Mucosa of stomach (tissue), 1 donor: Measurements from ENCODE around the gene DDX27.
"Not testable (repeated sequence)": the region's sequence is repeated elsewhere in the genome, so short reads cannot be mapped to it uniquely, and the experiment has no call there.

ENCODE experiments used
- H3K27me3 ChIP-seq: one replicate; pipeline ENCODE4 v1.7.0; 2013; ENCODE audit warnings: mild to moderate bottlenecking, low read length; ENCODE audit not compliant: control insufficient read depth, insufficient read depth
- H3K36me3 ChIP-seq: one replicate; pipeline ENCODE4 v1.7.0; 2013; ENCODE audit warnings: low read length; ENCODE audit not compliant: control insufficient read depth, insufficient read depth
- H3K4me1 ChIP-seq: one replicate; pipeline ENCODE4 v1.7.0; 2013; ENCODE audit warnings: mild to moderate bottlenecking, low read length; ENCODE audit not compliant: control insufficient read depth, insufficient read depth
- H3K4me3 ChIP-seq: one replicate; pipeline ENCODE4 v1.7.0; 2013; ENCODE audit warnings: low read length
- H3K9ac ChIP-seq: one replicate; pipeline ENCODE4 v1.7.0; 2013; ENCODE audit warnings: mild to moderate bottlenecking, low read length, moderate library complexity
- H3K9me3 ChIP-seq: one replicate; pipeline ENCODE4 v1.7.0; 2013; ENCODE audit warnings: mild to moderate bottlenecking, low read length, moderate library complexity; ENCODE audit not compliant: control insufficient read depth
- donor health status: Pancreatic carcinoma.

The DDX27 gene

DNA sequence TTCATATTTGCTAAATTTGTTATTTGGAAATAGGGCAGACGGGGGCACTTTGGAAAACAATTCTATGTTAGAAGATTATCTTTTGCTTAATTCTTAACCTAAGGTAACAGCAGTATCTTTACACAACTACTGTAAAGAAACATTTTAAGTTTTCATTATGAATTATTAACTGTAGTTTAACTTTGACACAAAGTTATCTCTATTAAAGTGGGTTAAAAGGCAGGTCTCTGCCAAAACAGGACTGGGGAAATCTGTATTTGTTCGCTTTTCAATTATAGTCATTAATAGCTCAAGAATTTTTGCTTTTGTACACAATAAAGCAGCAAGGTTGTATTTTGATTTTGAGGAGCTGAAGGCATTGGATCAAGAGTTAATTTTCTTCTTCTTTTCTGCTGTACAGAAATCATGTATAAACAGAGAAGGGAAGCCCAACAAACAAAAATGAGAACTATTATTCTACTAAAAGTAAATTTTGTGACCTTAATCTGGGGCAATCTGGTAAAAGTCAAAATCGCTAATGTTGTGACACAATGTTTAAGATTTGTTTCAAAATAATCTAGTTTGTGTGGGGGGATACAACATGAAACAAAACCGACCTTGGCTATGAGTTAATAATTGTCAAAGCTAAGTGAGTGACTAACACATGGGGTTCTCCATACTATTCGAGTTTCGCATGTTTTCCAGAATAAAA, 34.0 kb upstream of the DDX27 start:
- Histone ChIP-seq H3K4me1 (peaks cover 32% of the 10 kb centered on the region), H3K27me3 (no peaks in the 10 kb centered on the region), H3K36me3 (no peaks in the 10 kb centered on the region), H3K9me3 (no peaks in the 10 kb centered on the region), H3K4me3 (no peak overlapping the region), H3K9ac (peak overlapping the region; percentile 24)

DNA sequence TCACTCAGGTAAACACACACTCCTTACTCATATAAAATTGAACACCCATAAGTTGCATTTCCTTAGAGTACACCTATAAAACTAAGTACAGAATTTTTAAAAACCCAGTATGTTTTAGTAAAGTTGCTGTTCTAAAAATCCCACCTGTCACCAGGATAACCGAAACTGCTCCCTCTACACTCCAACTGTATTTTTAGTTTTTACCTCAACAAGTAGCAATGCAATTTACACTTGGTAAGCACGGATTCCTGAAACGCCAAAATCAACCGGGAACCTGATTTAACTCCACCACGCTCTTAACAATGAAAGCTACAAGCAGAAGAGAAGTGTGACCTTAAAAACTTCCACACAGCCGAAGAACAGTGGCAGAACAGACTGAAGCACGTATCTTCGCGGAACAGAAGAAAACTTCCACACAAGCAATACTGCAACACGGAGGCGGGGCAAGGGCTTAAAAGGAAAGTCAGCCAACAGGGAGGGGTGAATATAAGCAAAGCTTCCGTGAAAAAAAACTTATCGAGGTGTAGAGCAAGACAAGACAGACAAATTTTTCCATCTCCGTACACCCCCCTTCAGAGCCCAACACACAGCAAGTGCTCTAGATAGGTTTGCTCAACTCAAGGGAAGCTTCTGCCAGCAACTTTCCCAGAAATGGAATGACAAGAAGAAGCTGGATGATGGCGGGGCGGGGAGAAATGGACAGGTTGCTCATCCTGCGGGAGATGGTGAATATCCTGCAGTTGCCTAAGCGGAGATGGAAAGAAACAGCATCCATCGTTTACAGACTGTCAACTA, 32.5 kb upstream of the DDX27 start:
- Histone ChIP-seq H3K36me3 (no peaks in the 10 kb centered on the region), H3K27me3 (no peaks in the 10 kb centered on the region), H3K4me3 (peak overlapping the region; percentile 93), H3K4me1 (peaks cover 30% of the 10 kb centered on the region), H3K9me3 (no peaks in the 10 kb centered on the region), H3K9ac (peak overlapping the region; percentile 72)

DNA sequence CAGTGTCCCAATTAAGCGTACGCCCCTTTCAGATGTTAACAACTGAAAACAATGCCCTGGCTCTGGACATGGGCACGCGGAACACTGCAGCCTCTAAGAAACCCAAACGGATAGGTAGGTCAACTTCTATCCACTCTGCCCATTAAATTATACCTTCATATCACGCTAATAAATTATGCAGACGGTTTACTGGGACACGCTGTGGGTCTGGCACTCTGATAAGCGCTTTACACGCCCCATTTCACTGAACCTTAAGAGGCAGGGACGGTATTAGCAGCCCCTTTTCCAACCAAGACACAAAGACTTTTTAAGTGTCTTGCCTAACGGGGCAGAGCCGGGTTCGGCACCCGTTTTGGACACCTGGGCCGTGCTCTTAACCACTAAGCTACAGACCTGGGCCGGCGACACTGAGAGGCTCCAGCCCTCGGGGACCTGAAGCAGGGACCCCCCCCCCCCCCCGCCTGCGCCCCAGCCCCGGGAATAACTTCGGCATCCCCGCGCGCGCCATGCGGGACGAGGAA, 31.8 kb upstream of the DDX27 start:
- Histone ChIP-seq H3K4me3 (peak overlapping the region; percentile 93), H3K27me3 (no peaks in the 10 kb centered on the region), H3K4me1 (peaks cover 23% of the 10 kb centered on the region), H3K36me3 (no peaks in the 10 kb centered on the region), H3K9ac (peak overlapping the region; percentile 72), H3K9me3 (no peaks in the 10 kb centered on the region)

GRCh38 chr20:49187851-49188641, 31.2 kb upstream of the DDX27 start, which contains the start of gene STAU1:
TSS of gene STAU1 (minus strand) at chr20:49188334. CDS start at chr20:49166201, 22,133 bp downstream.
- Histone ChIP-seq H3K9me3 (no peaks in the 10 kb centered on the region), H3K36me3 (no peaks in the 10 kb centered on the region), H3K27me3 (no peaks in the 10 kb centered on the region), H3K4me3 (peak within 1 kb of the TSS; percentile 93), H3K9ac (peak within 1 kb of the TSS; percentile 72), H3K4me1 (peaks cover 22% of the 10 kb centered on the region)

DNA sequence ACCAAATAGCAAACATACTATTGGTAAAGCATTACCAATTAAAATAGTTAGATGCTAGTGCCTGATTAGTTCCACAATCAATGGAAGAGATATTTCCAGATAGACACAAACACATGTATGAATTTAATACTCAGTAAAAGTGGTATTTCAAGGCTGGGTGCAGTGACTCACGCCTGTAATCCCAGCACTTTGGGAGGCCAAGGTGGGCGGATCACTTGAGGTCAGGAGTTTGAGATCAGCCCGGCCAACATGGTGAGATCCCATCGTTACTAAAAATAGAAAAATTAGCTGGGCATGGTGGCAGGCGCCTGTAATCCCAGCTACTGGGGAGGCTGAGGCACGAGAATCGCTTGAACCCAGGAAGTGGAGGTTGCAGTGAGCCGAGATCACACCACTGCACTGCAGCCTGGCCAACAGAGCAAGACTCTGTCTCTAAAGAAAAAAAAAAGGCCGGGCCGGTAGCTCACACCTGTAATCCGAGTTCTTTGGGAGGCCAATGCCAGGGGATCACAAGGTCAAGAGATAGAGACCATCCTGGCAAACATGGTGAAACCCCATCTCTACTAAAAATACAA, 26.2 kb upstream of the DDX27 start:
- not testable (repeated sequence) for H3K9ac ChIP-seq, H3K4me3 ChIP-seq, H3K9me3 ChIP-seq, H3K36me3 ChIP-seq, H3K27me3 ChIP-seq, H3K4me1 ChIP-seq

DNA sequence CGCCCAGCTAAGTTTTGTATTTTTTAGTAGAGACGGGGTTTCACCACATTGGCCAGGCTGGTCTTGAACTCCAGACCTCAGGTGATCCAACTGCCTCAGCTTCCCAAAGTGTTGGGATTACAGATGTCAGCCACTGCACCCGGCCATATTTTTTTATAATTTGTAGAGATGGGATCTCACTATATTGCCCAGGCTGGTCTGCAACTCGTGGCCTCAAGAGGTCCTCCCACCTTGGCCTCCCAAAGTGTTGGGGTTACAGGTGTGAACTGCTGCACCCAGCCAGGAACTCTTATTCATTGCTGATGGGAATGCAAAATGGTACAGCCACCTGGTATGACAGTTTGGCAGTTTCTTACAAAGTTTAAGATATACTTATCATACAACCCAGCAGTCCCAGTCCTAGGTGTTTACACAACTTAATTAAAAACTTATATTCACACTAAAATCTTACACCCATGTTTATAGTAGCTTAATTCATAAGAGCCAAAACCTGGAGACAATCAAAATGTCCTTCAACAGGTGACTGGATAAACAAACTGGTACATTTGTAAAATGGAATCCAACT, 19.4 kb upstream of the DDX27 start:
- no peaks in the 10 kb centered on the region for H3K4me1 ChIP-seq
- no peaks in the 10 kb centered on the region for H3K27me3 ChIP-seq
- no peak overlapping the region for H3K4me3 ChIP-seq
- no peaks in the 10 kb centered on the region for H3K9me3 ChIP-seq
- no peaks in the 10 kb centered on the region for H3K36me3 ChIP-seq
- H3K9ac ChIP-seq, result no peak overlapping the region

DNA sequence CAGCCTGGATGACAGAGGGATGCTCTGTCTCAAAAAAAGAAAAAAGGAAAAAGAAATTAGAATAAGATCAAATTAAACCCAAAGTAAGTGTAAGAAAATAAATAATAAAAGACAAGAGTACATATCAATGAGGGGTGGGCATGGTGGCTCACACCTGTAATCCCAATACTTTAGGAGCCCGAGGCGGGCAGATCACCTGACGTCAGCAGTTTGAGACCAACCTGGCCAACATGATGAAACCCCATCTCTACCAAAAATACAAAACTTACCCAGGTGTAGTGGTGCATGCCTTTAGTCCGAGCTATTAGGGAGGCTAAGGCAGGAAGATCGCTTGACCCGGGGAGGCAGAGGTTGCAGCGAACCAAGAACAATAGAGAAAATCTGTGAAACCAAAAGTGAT, 16.2 kb upstream of the DDX27 start:
- Histone ChIP-seq H3K4me3 (no peak overlapping the region), H3K27me3 (no peaks in the 10 kb centered on the region), H3K9me3 (no peaks in the 10 kb centered on the region), H3K9ac (no peak overlapping the region), H3K36me3 (no peaks in the 10 kb centered on the region), H3K4me1 (no peaks in the 10 kb centered on the region)

GRCh38 chr20:49203746-49204145, 15.5 kb upstream of the DDX27 start:
- Histone ChIP-seq H3K36me3 (no peaks in the 10 kb centered on the region), H3K4me1 (no peaks in the 10 kb centered on the region), H3K9me3 (no peaks in the 10 kb centered on the region), H3K27me3 (no peaks in the 10 kb centered on the region), H3K9ac (no peak overlapping the region), H3K4me3 (no peak overlapping the region)

GRCh38 chr20:49207076-49207475, 12.1 kb upstream of the DDX27 start:
- Histone ChIP-seq H3K36me3 (no peaks in the 10 kb centered on the region), H3K9me3 (no peaks in the 10 kb centered on the region), H3K9ac (no peak overlapping the region), H3K4me3 (no peak overlapping the region), H3K4me1 (no peaks in the 10 kb centered on the region), H3K27me3 (no peaks in the 10 kb centered on the region)

GRCh38 chr20:49210101-49210756, 9.0 kb upstream of the DDX27 start:
- Histone ChIP-seq H3K4me1 (no peaks in the 10 kb centered on the region), H3K36me3 (no peaks in the 10 kb centered on the region), H3K4me3 (no peak overlapping the region), H3K27me3 (no peaks in the 10 kb centered on the region), H3K9ac (no peak overlapping the region), H3K9me3 (no peaks in the 10 kb centered on the region)

GRCh38 chr20:49210757-49211110, 8.5 kb upstream of the DDX27 start:
- Histone ChIP-seq H3K36me3 (no peaks in the 10 kb centered on the region), H3K27me3 (no peaks in the 10 kb centered on the region), H3K9me3 (no peaks in the 10 kb centered on the region), H3K9ac (no peak overlapping the region), H3K4me1 (no peaks in the 10 kb centered on the region), H3K4me3 (no peak overlapping the region)
